GM19452 (cell line): ENCODE data around the gene KRTAP10-5.

Experiments used
- ATAC-seq: cut with Tn5 transposase; IDR thresholded peaks from one replicate; pipeline ENCODE4 v1.9.1; 2021; ENCODE audit not compliant: unreplicated experiment

KRTAP10-5 gene

DNA sequence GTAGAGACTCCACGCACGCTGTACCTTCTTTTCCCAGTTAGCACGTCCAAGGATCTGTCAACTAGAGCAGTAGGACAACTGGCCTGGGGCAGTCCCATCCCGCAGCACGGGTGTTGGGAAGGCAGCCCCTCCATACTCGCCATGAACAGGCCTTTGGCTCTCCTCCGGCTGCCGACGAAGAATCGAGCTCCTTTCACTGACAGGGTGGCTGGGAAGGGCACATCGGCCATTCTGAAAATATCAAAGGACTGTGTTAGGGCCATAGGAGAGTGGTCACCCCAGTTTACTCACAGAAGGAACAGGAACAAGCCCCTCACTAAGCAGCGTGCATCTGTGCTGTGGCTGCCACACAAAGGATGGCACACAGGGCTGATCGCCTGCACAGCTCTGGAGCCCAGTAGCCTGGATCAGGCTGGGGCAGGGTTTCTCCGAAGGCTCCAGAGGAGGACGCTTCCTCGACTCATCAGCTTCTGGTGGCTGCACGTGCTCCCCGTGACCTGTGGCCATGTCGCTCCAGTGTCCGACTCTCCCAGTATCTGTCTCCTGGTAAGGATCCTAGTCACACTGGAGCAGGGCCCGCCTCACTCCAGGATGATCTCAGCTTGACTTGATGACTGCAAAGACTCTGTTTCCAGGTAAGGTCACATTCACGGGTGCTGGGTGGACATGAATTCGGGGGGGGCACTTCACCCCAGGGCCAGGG lies 49.4 kb downstream of the KRTAP10-5 start:
- no peak for ATAC-seq

- no peak for ATAC-seq
Measured at GRCh38 chr21:44530221-44530902, 50.0 kb downstream of the KRTAP10-5 start.

GRCh38 chr21:44529503-44530125 lies 50.8 kb downstream of the KRTAP10-5 start:
- no peak for ATAC-seq
